HG02678 (cell line): ENCODE results near the gene PTPN5.
"Not testable (repeated sequence)": the region's sequence is repeated elsewhere in the genome, so short reads cannot be mapped to it uniquely, and the experiment has no call there.

Experiments used
- ATAC-seq: cut with Tn5 transposase; IDR thresholded peaks from one replicate; pipeline ENCODE4 v1.9.1; 2021; ENCODE audit warnings: mild to moderate bottlenecking, moderate library complexity; ENCODE audit not compliant: unreplicated experiment

Gene PTPN5

DNA sequence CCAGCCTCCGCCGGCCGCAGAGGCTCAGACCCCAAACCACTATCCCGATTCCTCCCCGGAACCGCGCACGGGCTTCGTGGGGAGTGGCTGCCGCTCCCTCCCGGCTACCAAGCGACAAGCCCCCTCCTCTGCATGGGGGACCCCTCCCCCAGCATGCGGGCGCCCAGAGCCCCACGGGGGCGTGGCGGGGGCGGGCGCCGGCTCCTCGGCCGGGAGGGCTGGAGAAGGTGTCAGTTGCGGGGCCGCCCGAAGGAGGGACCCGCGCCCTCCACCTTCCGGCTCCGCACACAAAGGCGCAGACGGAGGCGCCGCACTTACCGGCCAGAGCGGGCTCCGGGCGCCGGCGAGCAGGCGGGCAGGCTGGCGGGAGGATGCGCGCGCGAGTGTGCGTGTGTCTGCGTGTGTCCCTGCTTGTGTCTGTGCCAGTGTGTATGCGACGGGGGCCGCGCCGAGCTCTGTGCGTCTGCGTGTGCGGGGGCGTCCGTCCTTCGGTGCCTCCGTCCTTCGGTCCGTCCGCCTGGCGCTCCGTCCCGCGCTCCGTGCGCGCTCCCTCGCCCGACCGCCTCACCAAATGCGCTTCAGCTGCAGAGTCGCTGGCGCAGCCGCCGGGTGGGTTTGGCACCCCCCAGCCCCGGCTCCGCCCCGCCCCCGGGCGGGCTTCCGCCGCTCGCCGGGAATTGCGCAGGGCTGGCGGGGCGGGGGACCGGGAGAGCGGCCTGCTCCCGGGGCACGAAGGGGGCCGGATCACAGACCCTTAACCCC, at the start of gene PTPN5:
PTPN5 (minus strand) TSS at position 592 of the 762 bp plus-strand sequence. CDS start 19,840 bp downstream, outside the sequence.
- ATAC-seq: no peak

DNA sequence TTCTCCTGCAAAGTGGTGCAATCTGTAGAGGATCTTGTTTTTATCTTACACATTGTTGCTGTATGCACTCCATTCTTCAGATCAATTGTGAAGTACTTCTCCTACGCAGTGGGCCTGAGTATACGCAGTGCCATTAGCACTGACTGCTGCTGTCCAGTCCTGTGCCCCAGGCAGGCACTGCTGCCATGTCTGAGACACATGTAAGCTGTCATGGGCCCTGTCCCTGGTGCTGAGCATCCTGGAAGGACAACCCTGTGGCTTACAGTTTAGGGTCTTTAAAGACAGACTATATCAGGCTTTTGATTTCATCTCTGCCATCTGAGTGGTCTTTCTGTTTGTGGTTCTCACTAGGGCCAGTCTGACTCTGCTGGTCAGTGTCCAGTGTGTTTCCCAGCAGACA, 44.8 kb upstream of the PTPN5 start:
- no peak for ATAC-seq

DNA sequence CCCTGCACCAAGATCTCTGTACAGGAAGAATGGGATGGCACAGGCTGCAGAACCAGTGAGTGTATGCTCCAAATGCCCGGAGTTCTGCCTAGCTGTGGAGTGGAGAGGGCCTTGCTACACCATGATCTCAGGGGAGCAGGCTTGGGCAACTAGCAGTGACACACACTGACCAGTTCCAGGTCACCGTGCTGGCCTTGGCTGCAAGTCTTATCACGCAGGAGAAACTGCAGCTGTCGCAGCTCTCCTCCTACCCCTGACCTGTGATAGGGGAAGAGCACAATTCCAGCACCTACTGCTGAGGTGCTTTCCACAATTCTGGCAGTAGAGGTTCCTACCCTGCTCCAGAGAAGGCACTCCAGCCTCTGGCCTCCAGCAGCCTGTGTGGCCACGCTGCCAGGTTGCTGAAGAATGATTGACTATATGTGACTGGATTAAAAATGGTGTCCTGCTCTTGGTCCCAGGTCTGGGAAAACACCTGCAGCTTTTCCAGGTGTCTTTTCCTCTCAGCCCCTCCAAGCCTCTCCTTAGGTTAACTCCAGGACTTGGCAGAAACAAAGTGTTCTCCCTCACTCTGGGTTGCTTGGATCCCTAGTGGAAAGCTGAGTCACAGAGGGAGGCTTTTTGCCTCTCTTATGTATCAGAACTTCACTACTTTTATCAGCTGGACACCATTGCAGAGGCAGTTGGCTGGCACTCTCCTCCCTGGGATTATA, 43.3 kb upstream of the PTPN5 start:
- no peak for ATAC-seq

GRCh38 chr11:18820160-18820559, 28.6 kb upstream of the PTPN5 start:
- not testable (repeated sequence) for ATAC-seq

GRCh38 chr11:18804199-18804999, 12.8 kb upstream of the PTPN5 start:
- no peak for ATAC-seq

- no peak for ATAC-seq
These were observed 11.0 kb upstream of the PTPN5 start for GRCh38 chr11:18802381-18803257.

DNA sequence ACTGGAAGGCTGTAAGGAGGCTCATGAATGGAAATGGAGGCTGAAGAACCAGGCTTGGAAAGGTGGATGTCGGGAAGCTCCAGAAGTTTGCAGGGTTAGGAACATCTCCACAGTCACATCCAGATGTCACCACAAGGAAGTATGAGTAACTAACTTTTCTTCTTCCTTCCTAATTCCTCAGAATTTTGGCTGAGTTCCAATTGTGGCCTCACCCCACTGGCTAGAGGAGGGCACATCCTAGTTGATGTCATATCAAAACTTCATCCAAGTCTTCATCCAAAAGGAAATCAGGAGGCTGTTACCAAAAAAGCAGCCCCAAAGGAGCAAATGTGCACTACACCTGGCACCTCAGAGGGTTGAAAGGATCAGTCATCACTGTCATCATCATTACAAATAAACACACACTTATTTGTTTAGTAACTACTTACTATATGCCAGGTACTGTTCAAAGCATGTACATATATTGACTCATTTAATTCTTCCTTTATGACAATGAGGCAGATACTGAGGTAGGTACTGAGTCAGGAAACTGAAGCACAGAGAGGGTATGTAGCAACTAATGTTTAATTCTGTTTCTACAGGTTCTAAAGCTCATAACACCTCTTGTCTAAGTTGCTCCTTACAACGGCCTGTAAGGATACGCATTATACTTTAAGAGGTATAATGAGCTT, 7.3 kb upstream of the PTPN5 start:
- no peak for ATAC-seq

GRCh38 chr11:18794956-18795355, 3.4 kb upstream of the PTPN5 start:
- ATAC-seq: no peak

GRCh38 chr11:18792827-18793226, 1.2 kb upstream of the PTPN5 start:
- no peak for ATAC-seq

DNA sequence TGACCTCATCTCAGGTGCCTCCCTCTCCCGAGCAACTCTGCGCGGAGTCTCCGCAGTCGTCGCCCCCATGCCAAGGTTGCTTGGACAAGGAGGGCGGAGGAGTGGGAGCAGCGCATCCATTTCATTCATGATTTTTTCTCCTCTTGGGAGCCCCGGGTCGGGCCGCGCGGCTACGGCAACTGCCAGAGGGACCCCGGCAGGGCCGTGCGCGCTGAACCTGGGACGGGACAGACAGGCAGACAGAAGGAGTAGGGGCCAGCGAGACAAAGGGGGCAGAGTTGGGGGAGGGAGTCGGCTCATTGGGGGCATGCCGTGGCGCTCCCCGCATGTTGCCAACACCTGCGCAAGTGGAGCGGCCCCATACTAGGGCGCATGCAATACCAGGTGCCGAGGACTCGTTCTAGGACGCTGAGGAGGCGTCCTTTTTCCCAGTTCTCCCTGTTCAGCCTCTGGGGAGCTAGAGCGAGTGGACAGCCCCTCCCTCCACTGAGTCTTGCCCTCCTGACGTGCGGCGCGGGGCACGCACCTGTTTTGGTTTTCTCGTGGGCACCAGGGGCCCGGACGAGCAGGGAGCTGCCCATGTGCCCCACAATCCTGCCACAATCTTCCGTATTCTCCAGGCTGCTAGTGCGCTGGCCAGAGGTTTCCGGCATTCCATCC, 501 bp upstream of the PTPN5 start:
- ATAC-seq: no peak

- no peak for ATAC-seq
These were observed 753 bp downstream of the PTPN5 start for GRCh38 chr11:18790883-18791206.

DNA sequence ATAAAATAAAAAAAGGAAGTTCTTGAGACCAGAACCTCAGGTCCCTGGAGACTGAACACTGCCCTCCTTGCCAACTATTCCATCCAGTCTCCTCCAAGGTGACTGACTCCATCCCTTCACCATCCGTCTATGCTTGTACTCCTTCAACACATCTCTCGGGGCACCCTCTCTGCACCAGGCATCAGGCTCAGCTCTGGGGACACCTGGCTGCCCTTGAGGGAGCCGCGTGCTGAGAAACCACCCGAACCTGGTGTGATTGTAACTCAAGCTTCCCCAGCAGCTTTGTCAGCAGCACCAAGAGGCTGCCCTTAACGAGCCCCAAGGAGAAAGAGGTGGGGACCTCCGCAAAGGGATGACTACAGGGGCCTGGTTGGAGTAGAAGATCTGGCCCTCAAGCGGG, 1.7 kb downstream of the PTPN5 start:
- no peak for ATAC-seq

DNA sequence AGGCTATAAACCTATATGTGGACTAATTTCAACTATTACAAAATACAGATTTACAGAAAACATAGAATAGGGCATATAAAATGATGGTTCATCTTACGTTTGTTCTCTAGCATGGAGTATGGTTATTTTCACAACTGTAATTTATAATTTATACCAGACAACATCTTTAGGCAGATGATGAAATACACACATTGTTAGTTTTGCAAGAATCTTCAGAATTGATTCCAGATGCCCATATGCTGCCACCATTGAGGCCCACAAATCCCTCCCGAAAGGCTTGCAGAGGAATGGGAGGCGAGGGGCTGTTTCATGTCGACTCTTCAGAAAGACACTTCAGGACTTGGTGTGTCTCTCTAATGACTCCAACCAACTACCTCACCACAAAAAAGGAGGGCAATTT, 6.2 kb downstream of the PTPN5 start:
- ATAC-seq: no peak

DNA sequence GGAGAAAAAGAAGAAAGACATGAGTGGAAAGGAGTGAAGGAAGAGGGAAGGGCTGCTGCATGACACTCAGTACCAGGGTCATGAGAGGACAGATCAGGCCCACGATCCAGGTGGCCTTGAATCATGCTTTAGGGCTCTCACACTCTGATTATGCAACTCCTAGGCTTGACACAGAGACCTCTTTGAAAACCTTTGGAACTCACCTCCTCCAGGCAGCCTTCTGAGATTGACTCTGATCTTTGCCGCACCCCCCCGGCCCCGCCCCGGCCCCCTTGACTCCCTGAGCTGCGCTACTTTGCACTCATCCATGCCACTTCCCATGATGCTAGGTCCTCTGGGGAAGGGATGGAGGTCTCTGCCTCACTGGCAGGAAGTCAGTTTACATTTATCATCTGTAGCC, 10.7 kb downstream of the PTPN5 start:
- no peak for ATAC-seq

- ATAC-seq: no peak
These were observed 11.3 kb downstream of the PTPN5 start for GRCh38 chr11:18780329-18780728.

- no peak for ATAC-seq
These were observed 13.1 kb downstream of the PTPN5 start for GRCh38 chr11:18778468-18778867.

DNA sequence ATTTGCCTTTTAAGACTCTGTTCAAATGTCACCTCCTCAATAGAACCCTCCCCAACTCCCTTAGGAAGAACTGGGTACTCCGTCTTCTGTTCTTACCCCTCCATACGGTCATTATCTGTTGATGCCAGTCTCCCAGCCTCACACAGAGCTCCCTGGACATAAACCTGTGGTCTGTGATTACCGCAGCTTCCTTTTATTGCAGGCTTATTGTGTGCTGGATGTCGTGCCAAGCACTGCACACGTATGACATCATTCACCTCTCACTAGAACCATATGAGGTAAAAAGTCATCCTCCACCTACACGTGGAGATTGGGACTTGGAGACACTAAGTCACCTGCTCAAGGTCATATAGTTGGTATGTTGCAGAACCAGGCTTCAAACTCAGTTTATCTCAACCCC, 15.3 kb downstream of the PTPN5 start:
- ATAC-seq: no peak

DNA sequence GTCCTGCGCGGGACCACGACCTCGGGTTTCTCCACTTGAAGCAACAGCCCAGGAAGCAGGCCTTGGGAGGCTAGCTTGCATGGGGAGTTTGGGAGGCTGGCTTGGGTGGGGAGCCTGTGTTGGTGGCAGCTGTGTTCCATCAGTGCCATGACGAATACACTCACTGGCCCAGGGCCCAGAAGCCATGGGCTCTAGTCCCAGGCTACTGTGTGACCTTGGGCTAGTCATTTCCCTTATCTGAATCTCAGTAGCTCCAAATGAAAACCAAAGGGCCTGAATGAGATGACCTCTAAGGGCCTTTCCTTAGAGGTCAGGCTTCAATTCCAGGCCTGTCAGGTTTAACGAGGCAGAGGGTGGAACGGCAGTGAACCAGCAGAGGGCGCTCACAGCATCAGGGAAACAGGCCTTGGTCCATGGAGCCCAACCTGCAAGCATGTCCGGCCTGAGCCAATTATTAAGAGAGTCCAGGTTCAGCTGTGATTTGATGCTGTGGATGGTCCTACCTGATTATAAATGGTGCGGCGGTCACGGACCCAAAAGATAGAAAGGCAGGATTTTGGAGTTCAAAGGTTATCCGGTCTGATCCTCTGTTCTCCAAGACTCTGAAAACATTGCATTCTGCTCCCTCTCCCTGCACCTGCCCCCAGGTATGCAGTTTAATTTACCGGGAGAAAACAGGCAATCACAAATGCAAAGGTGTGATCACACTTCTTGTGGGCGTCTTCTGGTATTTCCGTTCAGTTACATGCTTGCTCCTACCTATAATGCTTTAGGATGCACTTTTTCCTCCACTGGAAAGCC, 15.9 kb downstream of the PTPN5 start:
- peak; percentile 93 for ATAC-seq

- ATAC-seq: no peak
These were observed 16.8 kb downstream of the PTPN5 start for GRCh38 chr11:18774801-18775200.
